Lower lobe of right lung (tissue), 2 donors: ENCODE measurements around the gene ST3GAL6. TPM values are rescaled to one million over a fixed set of nuclear protein-coding genes. Genes with fewer than 3 reads are reported as not detected.

Experiments
- ATAC-seq, 2 donors: fragments of 200-7000 bp; cut with Tn5 transposase; one replicate each; pipeline ENCODE4 v1.9.1; 2020 to 2022; ENCODE audit warnings: mild to moderate bottlenecking in 2 of 2, moderate library complexity in 2 of 2
- DNase-seq: peaks from one replicate; pipeline ENCODE4 v3.0.0-alpha.2; 2020
- H3K27ac ChIP-seq: fragments of 200-600 bp; one replicate; pipeline ENCODE4 v1.8.0; 2022
- H3K27me3 ChIP-seq: fragments of 200-600 bp; one replicate; pipeline ENCODE4 v1.8.0; 2022; ENCODE audit warnings: low read depth
- H3K36me3 ChIP-seq: fragments of 200-600 bp; one replicate; pipeline ENCODE4 v1.8.0; 2022; ENCODE audit warnings: mild to moderate bottlenecking
- H3K4me1 ChIP-seq: fragments of 200-600 bp; one replicate; pipeline ENCODE4 v1.8.0; 2022
- H3K4me3 ChIP-seq: fragments of 200-600 bp; one replicate; pipeline ENCODE4 v1.8.0; 2022; ENCODE audit warnings: mild to moderate bottlenecking
- H3K9me3 ChIP-seq: fragments of 200-600 bp; one replicate; pipeline ENCODE4 v1.8.0; 2022
- intact Hi-C: fragments of 100-400 bp; cut with DNase I; formaldehyde crosslinking; loops from one replicate; pipeline ENCODE4 v1.11.0; 2022
- total RNA-seq: library from RNA; stranded (reverse); fragmentation: NEBNext Ultra II Directional; extraction: Animal tissue kit (Norgen Biotek cat#: 25700); gene quantifications from one replicate; pipeline ENCODE4 v1.2.1, GENCODE V29; 2021
- TF ChIP-seq, protein P1 (sequence below): fragments of 200-600 bp; IDR thresholded peaks from one replicate; pipeline ENCODE4 v1.8.0; 2022; ENCODE audit warnings: antibody characterized with exemption, mild to moderate bottlenecking
- donor health status: DM: no; HTN: yes; CAD: no; lungs with severe emphysema.

ST3GAL6 gene
- total RNA-seq, 1 donor from 2014 or later = 42.4 TPM

DNA sequence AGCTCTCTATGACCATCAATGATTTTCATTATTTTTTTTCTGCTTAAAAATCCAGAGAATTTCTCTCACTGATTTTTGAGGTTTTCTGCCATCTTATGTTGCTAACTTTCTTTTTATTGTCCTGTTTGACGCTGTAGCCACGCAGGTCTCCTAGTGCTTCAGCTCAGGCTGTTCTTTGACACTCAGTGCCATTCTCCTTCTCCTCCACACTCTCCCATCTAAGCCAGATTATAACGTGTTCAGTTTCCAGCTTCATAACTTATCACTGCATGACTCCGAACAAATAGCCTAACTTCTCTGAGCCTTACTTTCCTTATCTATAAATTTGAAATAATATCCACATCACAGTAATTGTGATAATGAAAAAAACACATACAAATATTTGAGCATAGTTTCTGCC lies 22.8 kb upstream of the ST3GAL6 start:
- intact Hi-C loops = no loop called here
- H3K27ac ChIP-seq = no peak overlapping the region
- H3K27me3 ChIP-seq = no peaks in the 10 kb centered on the region
- peaks cover 16% of the 10 kb centered on the region for H3K4me1 ChIP-seq
- H3K36me3 ChIP-seq = no peaks in the 10 kb centered on the region
- H3K9me3 ChIP-seq = no peaks in the 10 kb centered on the region
- TF ChIP-seq, protein P1, sequence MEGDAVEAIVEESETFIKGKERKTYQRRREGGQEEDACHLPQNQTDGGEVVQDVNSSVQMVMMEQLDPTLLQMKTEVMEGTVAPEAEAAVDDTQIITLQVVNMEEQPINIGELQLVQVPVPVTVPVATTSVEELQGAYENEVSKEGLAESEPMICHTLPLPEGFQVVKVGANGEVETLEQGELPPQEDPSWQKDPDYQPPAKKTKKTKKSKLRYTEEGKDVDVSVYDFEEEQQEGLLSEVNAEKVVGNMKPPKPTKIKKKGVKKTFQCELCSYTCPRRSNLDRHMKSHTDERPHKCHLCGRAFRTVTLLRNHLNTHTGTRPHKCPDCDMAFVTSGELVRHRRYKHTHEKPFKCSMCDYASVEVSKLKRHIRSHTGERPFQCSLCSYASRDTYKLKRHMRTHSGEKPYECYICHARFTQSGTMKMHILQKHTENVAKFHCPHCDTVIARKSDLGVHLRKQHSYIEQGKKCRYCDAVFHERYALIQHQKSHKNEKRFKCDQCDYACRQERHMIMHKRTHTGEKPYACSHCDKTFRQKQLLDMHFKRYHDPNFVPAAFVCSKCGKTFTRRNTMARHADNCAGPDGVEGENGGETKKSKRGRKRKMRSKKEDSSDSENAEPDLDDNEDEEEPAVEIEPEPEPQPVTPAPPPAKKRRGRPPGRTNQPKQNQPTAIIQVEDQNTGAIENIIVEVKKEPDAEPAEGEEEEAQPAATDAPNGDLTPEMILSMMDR = no peak
- H3K4me3 ChIP-seq = no peak overlapping the region
- ATAC-seq (no peak), DNase-seq (no peak)

DNA sequence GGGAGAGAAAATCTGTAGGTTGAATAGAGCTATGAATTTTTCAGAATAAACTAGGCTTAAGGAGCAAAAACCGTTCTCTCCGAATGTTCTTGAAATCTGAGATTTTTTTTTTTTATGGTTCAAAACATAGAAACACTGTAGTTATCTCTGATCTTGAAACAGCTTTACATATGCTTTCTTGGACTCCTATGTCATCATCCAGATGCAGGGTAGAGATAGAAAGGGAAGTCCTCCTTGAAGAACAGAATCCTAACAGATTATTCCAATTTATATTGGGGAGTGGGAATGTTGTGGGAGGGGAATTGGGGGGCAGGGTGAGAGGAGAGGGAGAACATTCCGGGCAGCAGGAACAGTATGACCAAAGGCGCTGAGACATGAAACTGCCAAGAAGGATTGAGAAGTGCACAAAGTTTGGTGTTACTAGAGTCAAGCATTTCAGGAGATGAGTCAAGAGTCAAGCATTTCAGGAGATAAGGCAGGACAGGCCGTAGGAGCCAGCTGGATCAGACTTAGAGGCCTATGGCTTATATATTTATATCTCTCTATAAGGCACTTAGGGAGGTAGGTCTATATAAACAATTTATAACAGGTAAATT lies 21.9 kb upstream of the ST3GAL6 start:
- intact Hi-C loops = no loop called here
- Histone ChIP-seq H3K27ac (no peak overlapping the region), H3K4me1 (peaks cover 16% of the 10 kb centered on the region), H3K27me3 (no peaks in the 10 kb centered on the region), H3K36me3 (no peaks in the 10 kb centered on the region), H3K9me3 (no peaks in the 10 kb centered on the region), H3K4me3 (no peak overlapping the region)
- TF ChIP-seq, protein P1 = no peak
- no peak for DNase-seq
- ATAC-seq = no peak

DNA sequence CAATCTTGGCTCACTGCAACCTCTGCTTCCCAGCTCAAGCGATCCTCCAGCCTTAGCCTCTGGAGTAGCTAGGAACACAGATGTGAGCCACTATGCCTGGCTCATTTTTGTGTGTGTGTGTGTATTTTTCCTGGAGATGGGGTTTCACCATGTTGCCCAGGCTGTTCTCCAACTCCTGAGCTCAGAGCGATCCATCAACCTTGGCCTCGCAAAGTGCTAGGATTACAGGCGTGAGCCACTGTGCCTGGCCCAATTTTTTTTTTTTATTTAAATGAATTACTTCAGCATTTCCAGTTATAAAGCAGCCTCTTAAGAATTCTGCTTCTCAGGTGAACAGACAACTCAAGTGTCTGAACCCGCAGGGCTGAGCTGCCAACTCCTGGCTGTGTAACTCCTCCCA lies 20.1 kb upstream of the ST3GAL6 start:
- H3K27me3 ChIP-seq = no peaks in the 10 kb centered on the region
- no peak overlapping the region for H3K27ac ChIP-seq
- H3K36me3 ChIP-seq = no peaks in the 10 kb centered on the region
- H3K4me3 ChIP-seq = no peak overlapping the region
- TF ChIP-seq, protein P1 = no peak
- peaks cover 16% of the 10 kb centered on the region for H3K4me1 ChIP-seq
- DNase-seq (no peak), ATAC-seq (peak; percentile 75 to 88)
- no peaks in the 10 kb centered on the region for H3K9me3 ChIP-seq
- intact Hi-C loops = no loop called here

DNA sequence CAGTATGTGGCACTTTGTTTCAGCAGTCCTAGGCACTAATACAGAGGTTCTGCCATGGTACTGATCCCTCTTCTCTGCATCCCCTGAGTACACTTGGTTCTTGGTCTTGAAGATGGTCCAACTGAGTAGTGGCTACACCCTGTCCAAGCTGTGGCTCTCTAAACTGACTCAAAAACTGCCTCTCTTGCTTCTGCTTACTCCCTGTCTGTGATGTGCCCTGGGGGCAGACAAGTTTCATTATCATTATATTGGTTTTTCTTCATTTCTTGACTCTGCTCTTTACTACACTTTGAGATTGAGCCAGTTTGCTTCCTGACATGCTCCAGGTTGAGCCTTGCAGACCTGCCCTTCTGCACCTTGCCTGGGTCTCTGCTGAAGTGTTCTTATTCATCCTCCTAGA lies 18.9 kb upstream of the ST3GAL6 start:
- Histone ChIP-seq H3K9me3 (no peaks in the 10 kb centered on the region), H3K27ac (no peak overlapping the region), H3K27me3 (no peaks in the 10 kb centered on the region), H3K4me1 (peaks cover 11% of the 10 kb centered on the region), H3K4me3 (no peak overlapping the region), H3K36me3 (no peaks in the 10 kb centered on the region)
- intact Hi-C loops = no loop called here
- ATAC-seq (no peak), DNase-seq (no peak)
- TF ChIP-seq, protein P1 = no peak

DNA sequence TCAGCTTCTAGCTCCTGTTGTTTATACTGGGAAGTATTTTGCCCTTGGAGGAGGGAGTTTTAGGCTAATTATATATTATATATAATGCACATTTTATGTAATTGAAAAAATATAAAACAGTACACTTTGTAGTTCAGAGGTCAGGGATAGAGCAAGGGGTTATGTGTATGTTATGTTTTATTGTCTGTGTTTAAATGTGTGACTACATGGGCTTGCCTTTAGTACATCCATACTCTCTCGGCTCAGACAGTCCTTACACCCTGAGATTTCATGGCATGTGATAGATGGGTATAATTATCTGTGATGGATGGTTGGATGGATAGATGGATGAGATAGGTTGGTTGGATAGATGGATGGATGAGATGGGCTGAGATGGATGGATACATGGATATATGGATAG lies 17.4 kb upstream of the ST3GAL6 start:
- DNase-seq (no peak), ATAC-seq (no peak)
- H3K36me3 ChIP-seq = no peaks in the 10 kb centered on the region
- no peaks in the 10 kb centered on the region for H3K27me3 ChIP-seq
- intact Hi-C loops = no loop called here
- no peaks in the 10 kb centered on the region for H3K9me3 ChIP-seq
- TF ChIP-seq, protein P1 = no peak
- no peak overlapping the region for H3K4me3 ChIP-seq
- peaks cover 5% of the 10 kb centered on the region for H3K4me1 ChIP-seq
- no peak overlapping the region for H3K27ac ChIP-seq

DNA sequence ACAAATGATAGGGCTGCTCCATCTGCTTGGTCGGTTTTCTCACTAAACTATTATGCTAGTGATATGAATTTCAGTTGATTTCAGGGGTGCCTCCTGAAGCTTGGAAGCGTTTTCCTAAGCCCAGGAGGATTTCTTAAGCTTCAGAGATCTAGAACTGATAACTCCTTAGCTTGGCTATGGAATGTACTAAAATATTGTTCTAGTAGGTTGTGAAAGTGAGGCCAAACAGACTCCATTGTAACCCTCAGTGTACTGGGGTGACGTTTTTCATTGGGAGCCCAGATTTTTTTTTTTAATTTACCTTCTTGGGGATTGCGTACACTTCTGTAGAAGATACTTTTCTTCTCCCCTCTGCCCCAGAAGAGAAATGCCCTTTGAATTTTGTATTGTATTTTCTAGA lies 17.0 kb upstream of the ST3GAL6 start:
- no peak overlapping the region for H3K4me3 ChIP-seq

More for the DNA sequence above, 17.0 kb upstream of the ST3GAL6 start:
- H3K36me3 ChIP-seq = no peaks in the 10 kb centered on the region
- peaks cover 5% of the 10 kb centered on the region for H3K4me1 ChIP-seq
- DNase-seq (no peak), ATAC-seq (no peak)
- H3K27ac ChIP-seq = no peak overlapping the region
- H3K27me3 ChIP-seq = no peaks in the 10 kb centered on the region
- TF ChIP-seq, protein P1 = no peak
- intact Hi-C loops = no loop called here
- H3K9me3 ChIP-seq = no peaks in the 10 kb centered on the region
